Measurements from ENCODE around the gene SREBF1. TPM values are rescaled to one million over a fixed set of nuclear protein-coding genes. Genes with fewer than 3 reads are reported as not detected.

The SREBF1 gene
- total RNA-seq, 4 donors from 2014 or later = 115 to 253 (median 191) TPM

- H3K4me3 ChIP-seq = no peak overlapping the region
- peaks cover 0 to 77% (median 3%) of the 10 kb centered on the region in 3 donors for H3K36me3 ChIP-seq
- peaks cover 0 to 36% (median 8%) of the 10 kb centered on the region in 4 donors for H3K4me1 ChIP-seq
- no peaks in the 10 kb centered on the region for H3K9me3 ChIP-seq
- no peak overlapping the region for H3K27ac ChIP-seq
- WGBS, 2 donors = 93 to 95% methylated on average over 28 of the region's 40 CpGs
- no peak for DNase-seq (ENCODE audit: low spot score in 2 of 2)
- H3K27me3 ChIP-seq = no peaks in the 10 kb centered on the region
- TF ChIP-seq POLR2A (IDR thresholded peaks at IDR 0.05) = no peak
- no peak for TF ChIP-seq CTCF (IDR thresholded peaks at IDR 0.05)
- no peak for TF ChIP-seq EP300 (IDR thresholded peaks at IDR 0.05)
These were observed 40.6 kb downstream of the SREBF1 start for GRCh38 chr17:17795946-17796786.

- peaks cover 0 to 44% (median 14%) of the 10 kb centered on the region in 4 donors for H3K4me1 ChIP-seq
- H3K9me3 ChIP-seq = no peaks in the 10 kb centered on the region
- peaks cover 0 to 70% (median 3%) of the 10 kb centered on the region in 3 donors for H3K36me3 ChIP-seq
- DNase-seq (ENCODE audit: low spot score in 2 of 2) = no peak
- 76 to 90% methylated on average over 4 to 12 of the region's 12 CpGs for WGBS, 2 donors
- TF ChIP-seq CTCF (IDR thresholded peaks at IDR 0.05) = no peak
- no peak for TF ChIP-seq POLR2A (IDR thresholded peaks at IDR 0.05)
- TF ChIP-seq EP300 (IDR thresholded peaks at IDR 0.05) = no peak
- H3K27me3 ChIP-seq = no peaks in the 10 kb centered on the region
- no peak overlapping the region for H3K4me3 ChIP-seq
- no peak overlapping the region for H3K27ac ChIP-seq
These were observed 41.5 kb downstream of the SREBF1 start for GRCh38 chr17:17795296-17795695.

GRCh38 chr17:17794382-17794781, 42.4 kb downstream of the SREBF1 start:
- DNase-seq (ENCODE audit: low spot score in 2 of 2) = no peak
- Histone ChIP-seq H3K27ac (no peak overlapping the region), H3K27me3 (no peaks in the 10 kb centered on the region), H3K9me3 (no peaks in the 10 kb centered on the region), H3K4me1 (peaks cover 0 to 48% (median 20%) of the 10 kb centered on the region in 4 donors), H3K36me3 (peaks cover 0 to 66% (median 3%) of the 10 kb centered on the region in 3 donors), H3K4me3 (no peak overlapping the region)
- no peak for TF ChIP-seq EP300 (IDR thresholded peaks at IDR 0.05)
- TF ChIP-seq CTCF (IDR thresholded peaks at IDR 0.05) = no peak
- no peak for TF ChIP-seq POLR2A (IDR thresholded peaks at IDR 0.05)
- 94 to 95% methylated on average over 23 to 30 of the region's 31 CpGs for WGBS, 2 donors

- Histone ChIP-seq H3K36me3 (peaks cover 0 to 58% (median 3%) of the 10 kb centered on the region in 3 donors), H3K27ac (peak overlapping the region in 1 of 4 donors; percentile 31), H3K9me3 (no peaks in the 10 kb centered on the region), H3K4me3 (no peak overlapping the region), H3K27me3 (no peaks in the 10 kb centered on the region), H3K4me1 (peaks cover 0 to 50% (median 20%) of the 10 kb centered on the region in 4 donors)
- no peak for DNase-seq (ENCODE audit: low spot score in 2 of 2)
- TF ChIP-seq POLR2A (IDR thresholded peaks at IDR 0.05) = no peak
- no peak for TF ChIP-seq CTCF (IDR thresholded peaks at IDR 0.05)
- no peak for TF ChIP-seq EP300 (IDR thresholded peaks at IDR 0.05)
- 91% methylated on average over 26 to 30 of the region's 30 CpGs for WGBS, 2 donors
These were observed 43.2 kb downstream of the SREBF1 start for GRCh38 chr17:17793378-17794214.

Data from tibial nerve (tissue), 4 donors.